Natural killer cell (primary cell): ENCODE measurements around the gene AKAP9. TPM values are rescaled to one million over a fixed set of nuclear protein-coding genes. Genes with fewer than 3 reads are reported as not detected.

Experiments used
- ATAC-seq, 3 donors: fragments of 150-1000 bp in 2 of 3; fragments of 200-7000 bp in 1 of 3; cut with Tn5 transposase; 1 replicate in 1 of 3; 2 replicates in 2 of 3; pipeline ENCODE4 v1.10.0; 2021; ENCODE audit warnings: mild to moderate bottlenecking in 2 of 3, moderate library complexity in 2 of 3
- DNase-seq, 2 donors: peaks; one replicate each; pipeline versions ENCODE4 v3.0.0 to v3.0.0-alpha.2; 2013 to 2021; ENCODE audit warnings: mixed read lengths in 1 of 2
- H3K27ac ChIP-seq: one replicate; pipeline ENCODE4 v1.5.1; 2013; ENCODE audit warnings: mild to moderate bottlenecking, low read length
- H3K27me3 ChIP-seq: one replicate; pipeline ENCODE4 v1.6.1; 2013; ENCODE audit warnings: low read length; ENCODE audit not compliant: control insufficient read depth, insufficient read depth
- H3K36me3 ChIP-seq: one replicate; pipeline ENCODE4 v1.6.1; 2013; ENCODE audit warnings: low read length; ENCODE audit not compliant: control insufficient read depth, insufficient read depth
- H3K4me1 ChIP-seq: one replicate; pipeline ENCODE4 v1.6.1; 2013; ENCODE audit warnings: low read length; ENCODE audit not compliant: control insufficient read depth, insufficient read depth
- H3K4me3 ChIP-seq: one replicate; pipeline ENCODE4 v1.5.1; 2013; ENCODE audit warnings: low read length
- H3K9me3 ChIP-seq: one replicate; pipeline ENCODE4 v1.6.1; 2013; ENCODE audit warnings: low read length; ENCODE audit not compliant: control insufficient read depth, insufficient read depth
- H3K27ac Mint-ChIP-seq, 2 donors: one replicate each; pipeline ENCODE4 v1.8.0; 2022; ENCODE audit warnings: mild to moderate bottlenecking in 2 of 2, mixed read lengths in 2 of 2, moderate library complexity in 1 of 2
- H3K27me3 Mint-ChIP-seq, 2 donors: one replicate each; pipeline ENCODE4 v1.8.0; 2022; ENCODE audit warnings: low read depth in 2 of 2, mixed read lengths in 2 of 2
- H3K36me3 Mint-ChIP-seq: one replicate; pipeline ENCODE4 v1.8.0; 2022; ENCODE audit warnings: mixed read lengths
- H3K4me1 Mint-ChIP-seq, 2 donors: one replicate each; pipeline ENCODE4 v1.8.0; 2022; ENCODE audit warnings: mixed read lengths in 2 of 2
- H3K4me3 Mint-ChIP-seq: one replicate; pipeline ENCODE4 v1.8.0; 2022; ENCODE audit warnings: mild to moderate bottlenecking, moderate library complexity, mixed read lengths
- H3K9me3 Mint-ChIP-seq, 2 donors: one replicate each; pipeline ENCODE4 v1.8.0; 2022; ENCODE audit warnings: mixed read lengths in 2 of 2
- WGBS: methylation state at CpG from one replicate; pipeline ENCODE4 v1.1.7; 2013; ENCODE audit warnings: missing lambda C conversion rate; ENCODE audit not compliant: insufficient coverage; 5-methylcytosine and 5-hydroxymethylcytosine counted together
- intact Hi-C: fragments of 100-400 bp; cut with micrococcal nuclease; formaldehyde crosslinking; loops from one replicate; pipeline ENCODE4 v1.14.2; 2022
- total RNA-seq, 4 donors: library from RNA; stranded (reverse); fragments of 120-200 nt in 1 of 4; gene quantifications; one replicate each; pipeline versions ENCODE4 v1.2.3 to v1.2.4, GENCODE V29; 2013 to 2022
- TF ChIP-seq, protein P1 (sequence below): fragments of 200-600 bp; IDR thresholded peaks from one replicate; pipeline ENCODE4 v1.8.0; 2022; ENCODE audit warnings: antibody characterized with exemption

AKAP9 gene
- total RNA-seq, 3 donors from 2014 or later (not counting 1 experiment from before 2014, with no cell fraction given), result 78.8 to 93.0 (median 81.9) TPM

DNA sequence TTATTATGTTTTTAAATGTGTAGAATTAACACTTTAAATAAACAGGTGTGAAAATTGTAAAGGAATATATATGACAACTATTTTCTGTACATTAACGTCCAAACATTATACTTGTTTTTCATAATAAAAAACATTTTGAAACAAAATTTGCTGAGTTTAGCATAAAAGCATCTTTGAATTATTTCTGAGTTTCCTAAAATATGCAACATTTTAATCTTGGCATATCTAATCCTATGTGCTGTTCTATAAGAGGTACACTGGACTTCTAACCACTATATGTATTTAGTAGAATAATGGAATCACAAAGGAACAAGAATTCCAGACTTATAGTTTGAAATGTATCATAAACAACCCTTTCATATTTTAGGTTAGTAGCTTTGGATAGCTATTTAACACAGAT lies 16.6 kb downstream of the AKAP9 start:
- Histone ChIP-seq H3K27ac (no peak overlapping the region), H3K36me3 (no peaks in the 10 kb centered on the region), H3K4me3 (no peak overlapping the region), H3K9me3 (no peaks in the 10 kb centered on the region), H3K27me3 (no peaks in the 10 kb centered on the region), H3K4me1 (no peaks in the 10 kb centered on the region)
- Mint-ChIP-seq H3K27me3 (no peaks in the 10 kb centered on the region), H3K4me1 (peaks cover 17 to 28% of the 10 kb centered on the region in 2 donors), H3K27ac (no peak overlapping the region), H3K4me3 (no peak overlapping the region), H3K36me3 (no peaks in the 10 kb centered on the region), H3K9me3 (no peaks in the 10 kb centered on the region)
- DNase-seq (no peak), ATAC-seq (no peak)
- TF ChIP-seq, protein P1, sequence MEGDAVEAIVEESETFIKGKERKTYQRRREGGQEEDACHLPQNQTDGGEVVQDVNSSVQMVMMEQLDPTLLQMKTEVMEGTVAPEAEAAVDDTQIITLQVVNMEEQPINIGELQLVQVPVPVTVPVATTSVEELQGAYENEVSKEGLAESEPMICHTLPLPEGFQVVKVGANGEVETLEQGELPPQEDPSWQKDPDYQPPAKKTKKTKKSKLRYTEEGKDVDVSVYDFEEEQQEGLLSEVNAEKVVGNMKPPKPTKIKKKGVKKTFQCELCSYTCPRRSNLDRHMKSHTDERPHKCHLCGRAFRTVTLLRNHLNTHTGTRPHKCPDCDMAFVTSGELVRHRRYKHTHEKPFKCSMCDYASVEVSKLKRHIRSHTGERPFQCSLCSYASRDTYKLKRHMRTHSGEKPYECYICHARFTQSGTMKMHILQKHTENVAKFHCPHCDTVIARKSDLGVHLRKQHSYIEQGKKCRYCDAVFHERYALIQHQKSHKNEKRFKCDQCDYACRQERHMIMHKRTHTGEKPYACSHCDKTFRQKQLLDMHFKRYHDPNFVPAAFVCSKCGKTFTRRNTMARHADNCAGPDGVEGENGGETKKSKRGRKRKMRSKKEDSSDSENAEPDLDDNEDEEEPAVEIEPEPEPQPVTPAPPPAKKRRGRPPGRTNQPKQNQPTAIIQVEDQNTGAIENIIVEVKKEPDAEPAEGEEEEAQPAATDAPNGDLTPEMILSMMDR, result no peak
- no CpG with 5 or more reads among the region's 1 CpG for WGBS
- intact Hi-C loops, result no loop called here

DNA sequence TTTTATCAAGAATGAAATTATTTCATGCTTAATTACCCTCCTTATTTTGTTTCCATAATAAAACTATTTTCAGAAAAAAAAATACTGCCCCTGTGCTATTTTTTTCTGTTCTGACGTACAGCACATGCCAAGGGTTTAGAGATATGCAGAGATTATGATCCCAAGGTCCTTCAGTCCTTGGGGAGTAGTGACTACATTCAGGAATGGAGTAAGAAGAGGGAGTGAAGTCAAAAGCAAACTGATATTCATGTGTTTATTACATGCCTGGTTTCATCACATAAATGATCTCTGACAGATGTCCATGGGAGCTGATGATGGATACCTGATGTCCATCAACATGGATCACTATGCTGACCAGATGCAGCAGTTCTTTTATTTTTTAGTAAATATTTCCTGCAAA lies 17.2 kb downstream of the AKAP9 start:
- peaks cover 11 to 22% of the 10 kb centered on the region in 2 donors for H3K4me1 Mint-ChIP-seq
- TF ChIP-seq, protein P1, result no peak
- ATAC-seq (no peak), DNase-seq (no peak)
- H3K9me3 Mint-ChIP-seq, result no peaks in the 10 kb centered on the region
- Histone ChIP-seq H3K36me3 (no peaks in the 10 kb centered on the region), H3K27ac (no peak overlapping the region), H3K4me1 (no peaks in the 10 kb centered on the region), H3K27me3 (no peaks in the 10 kb centered on the region), H3K4me3 (no peak overlapping the region), H3K9me3 (no peaks in the 10 kb centered on the region)
- intact Hi-C loops, result no loop called here
- peak overlapping the region in 1 of 2 donors; percentile 23 for H3K27ac Mint-ChIP-seq
- WGBS, result 100% methylated on average over 1 of the region's 1 CpG
- no peak overlapping the region for H3K4me3 Mint-ChIP-seq
- H3K36me3 Mint-ChIP-seq, result no peaks in the 10 kb centered on the region
- no peaks in the 10 kb centered on the region for H3K27me3 Mint-ChIP-seq

DNA sequence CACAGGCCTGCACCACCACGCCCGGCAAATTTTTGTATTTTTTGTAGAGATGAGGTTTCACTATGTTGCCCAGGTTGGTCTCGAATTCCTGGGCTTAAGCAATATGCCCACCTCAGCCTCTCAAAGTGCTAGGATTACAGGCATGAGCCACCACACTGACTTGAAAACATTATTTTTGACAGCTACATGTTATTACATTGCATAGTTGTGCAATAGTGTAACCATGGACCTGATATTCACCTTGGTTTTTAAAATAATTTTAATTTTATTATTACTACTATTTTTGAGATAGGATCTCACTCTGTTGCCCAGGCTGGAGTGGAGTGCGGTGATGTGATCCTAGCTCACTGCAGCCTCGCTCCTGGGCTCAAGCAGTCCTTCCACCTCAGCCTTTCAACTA lies 18.4 kb downstream of the AKAP9 start:
- 88% methylated on average over 5 of the region's 5 CpGs for WGBS
- H3K27me3 Mint-ChIP-seq, result no peaks in the 10 kb centered on the region

DNA sequence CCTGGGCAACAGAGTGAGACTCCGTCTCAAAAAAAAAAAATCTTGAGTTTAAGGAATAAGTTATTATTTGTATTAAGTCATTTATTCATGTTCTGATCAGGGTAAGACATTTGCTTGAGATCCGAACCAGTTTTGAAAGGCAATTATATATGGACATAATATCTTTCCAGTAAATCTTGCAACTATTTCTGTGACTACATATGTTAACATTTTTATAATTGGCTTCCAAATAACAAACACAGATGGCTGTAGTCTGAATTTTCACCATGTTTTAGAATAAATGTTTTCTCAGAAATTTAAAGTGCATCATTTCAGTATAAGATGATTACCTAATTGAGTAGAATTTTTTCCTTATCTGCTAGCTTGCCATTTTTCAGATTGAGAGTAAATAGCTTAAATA lies 21.2 kb downstream of the AKAP9 start:
- no peak for ATAC-seq
- WGBS, result 100% methylated on average over 1 of the region's 2 CpGs
- Mint-ChIP-seq H3K27ac (no peak overlapping the region), H3K9me3 (peaks cover 0 to 2% of the 10 kb centered on the region in 2 donors), H3K36me3 (no peaks in the 10 kb centered on the region), H3K4me1 (peaks cover 24 to 26% of the 10 kb centered on the region in 2 donors), H3K27me3 (no peaks in the 10 kb centered on the region), H3K4me3 (no peak overlapping the region)
- no peak for DNase-seq
- no peaks in the 10 kb centered on the region for H3K9me3 ChIP-seq
- TF ChIP-seq, protein P1, result no peak
- H3K27me3 ChIP-seq, result no peaks in the 10 kb centered on the region
- H3K36me3 ChIP-seq, result no peaks in the 10 kb centered on the region
- intact Hi-C loops, result no loop called here
- H3K4me3 ChIP-seq, result no peak overlapping the region
- no peaks in the 10 kb centered on the region for H3K4me1 ChIP-seq
- H3K27ac ChIP-seq, result no peak overlapping the region

More for the DNA sequence above, 18.4 kb downstream of the AKAP9 start:
- Histone ChIP-seq H3K9me3 (no peaks in the 10 kb centered on the region), H3K4me1 (no peaks in the 10 kb centered on the region), H3K27me3 (no peaks in the 10 kb centered on the region), H3K27ac (no peak overlapping the region), H3K4me3 (no peak overlapping the region), H3K36me3 (no peaks in the 10 kb centered on the region)
- DNase-seq, result no peak
- TF ChIP-seq, protein P1, result no peak
- ATAC-seq, result no peak
- intact Hi-C loops, result no loop called here
- peaks cover 9 to 14% of the 10 kb centered on the region in 2 donors for H3K4me1 Mint-ChIP-seq
- H3K9me3 Mint-ChIP-seq, result no peaks in the 10 kb centered on the region
- no peak overlapping the region for H3K4me3 Mint-ChIP-seq
- no peaks in the 10 kb centered on the region for H3K36me3 Mint-ChIP-seq
- H3K27ac Mint-ChIP-seq, result no peak overlapping the region
